NCI-H2196 (cell line): ENCODE measurements around the gene SMARCD2.
"Not testable (repeated sequence)": the region's sequence is repeated elsewhere in the genome, so short reads cannot be mapped to it uniquely, and the experiment has no call there.

Experiments
- DNase-seq: peaks from one replicate; lab custom pipeline; 2025; ENCODE audit not compliant: unreplicated experiment; lab: John Stamatoyannopoulos, UW

SMARCD2 gene

GRCh38 chr17:63842540-63843386, at the start of gene SMARCD2:
Gene SMARCD2 (minus strand): TSS chr17:63842685. CDS start chr17:63842674, 11 bp downstream.
- DNase-seq, result peak; percentile 100

- peak; percentile 44 for DNase-seq
These were observed 46.8 kb upstream of the SMARCD2 start for GRCh38 chr17:63889026-63889848.

GRCh38 chr17:63885119-63885518, 42.6 kb upstream of the SMARCD2 start:
- not testable (repeated sequence) for DNase-seq

GRCh38 chr17:63882626-63883126, 40.2 kb upstream of the SMARCD2 start:
- not testable (repeated sequence) for DNase-seq

GRCh38 chr17:63881935-63882601, 39.6 kb upstream of the SMARCD2 start, which contains the start of gene GH2:
Gene GH2 (minus strand): TSS chr17:63881944. CDS start chr17:63881801, 143 bp downstream.
- peak; percentile 43 for DNase-seq

- DNase-seq, result not testable (repeated sequence)
These were observed 38.9 kb upstream of the SMARCD2 start for GRCh38 chr17:63881337-63881736.

GRCh38 chr17:63880706-63881105, 38.2 kb upstream of the SMARCD2 start:
- no peak for DNase-seq

GRCh38 chr17:63878413-63878812, 35.9 kb upstream of the SMARCD2 start:
- not testable (repeated sequence) for DNase-seq

GRCh38 chr17:63874693-63875092, 32.2 kb upstream of the SMARCD2 start:
- not testable (repeated sequence) for DNase-seq

- not testable (repeated sequence) for DNase-seq
These were observed 31.7 kb upstream of the SMARCD2 start for GRCh38 chr17:63874061-63874626.

GRCh38 chr17:63873577-63873976, 31.1 kb upstream of the SMARCD2 start, which contains the start of gene CSH2:
Gene CSH2 (minus strand): TSS chr17:63873677. CDS start chr17:63873614, 63 bp downstream.
- not testable (repeated sequence) for DNase-seq

GRCh38 chr17:63871646-63872365, 29.3 kb upstream of the SMARCD2 start:
- DNase-seq, result not testable (repeated sequence)

GRCh38 chr17:63870292-63870665, 27.8 kb upstream of the SMARCD2 start:
- DNase-seq, result not testable (repeated sequence)

GRCh38 chr17:63869491-63870291, 27.2 kb upstream of the SMARCD2 start:
- DNase-seq, result not testable (repeated sequence)

- not testable (repeated sequence) for DNase-seq
These were observed 24.1 kb upstream of the SMARCD2 start for GRCh38 chr17:63866625-63867024.

GRCh38 chr17:63859257-63859656, 16.8 kb upstream of the SMARCD2 start:
- DNase-seq, result no peak

- not testable (repeated sequence) for DNase-seq
These were observed 13.9 kb upstream of the SMARCD2 start for GRCh38 chr17:63856425-63856824.

- DNase-seq, result no peak
These were observed 12.7 kb upstream of the SMARCD2 start for GRCh38 chr17:63855185-63855584.

GRCh38 chr17:63854709-63855108, 12.2 kb upstream of the SMARCD2 start:
- DNase-seq, result no peak
